ENCODE measurements around the gene ZNF324.
"Not testable (repeated sequence)": the region's sequence is repeated elsewhere in the genome, so short reads cannot be mapped to it uniquely, and the experiment has no call there.

ZNF324 gene

GRCh38 chr19:58466760-58467589 is at the start of gene ZNF324:
TSS of gene ZNF324 (plus strand) at chr19:58467080. CDS start at chr19:58469186, 2,106 bp downstream.
- peak; percentile 95 for DNase-seq (ENCODE audit: low read depth)

DNA sequence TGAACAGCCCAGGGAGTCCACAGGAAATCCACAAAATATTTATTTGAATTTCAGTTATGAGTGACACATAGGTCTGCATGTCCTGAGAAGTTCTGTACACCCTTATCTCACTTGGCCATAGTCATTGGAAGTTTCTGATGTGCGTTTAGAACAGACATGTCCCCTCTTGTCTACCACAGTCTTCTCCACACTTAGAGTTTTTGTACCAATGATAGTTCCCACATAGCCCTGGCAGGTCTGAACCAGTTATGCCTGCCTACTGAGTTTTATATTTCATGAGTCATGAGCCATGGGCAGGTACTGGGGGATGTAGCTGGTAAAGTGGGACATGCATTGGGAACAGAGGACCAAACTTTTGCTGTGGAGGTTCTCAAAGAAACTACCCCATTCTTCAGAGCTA is 38.3 kb upstream of the ZNF324 start:
- no peak for DNase-seq (ENCODE audit: low read depth)

- DNase-seq (ENCODE audit: low read depth): no peak
Observed at GRCh38 chr19:58429745-58430144, 37.1 kb upstream of the ZNF324 start.

GRCh38 chr19:58434217-58434616 is 32.7 kb upstream of the ZNF324 start:
- no peak for DNase-seq (ENCODE audit: low read depth)

- peak; percentile 98 for DNase-seq (ENCODE audit: low read depth)
Observed at GRCh38 chr19:58439576-58440554, 27.0 kb upstream of the ZNF324 start, which contains the start of gene ZNF132. TSS of gene ZNF132 (minus strand) at chr19:58440153. CDS start at chr19:58439821, 332 bp downstream.

DNA sequence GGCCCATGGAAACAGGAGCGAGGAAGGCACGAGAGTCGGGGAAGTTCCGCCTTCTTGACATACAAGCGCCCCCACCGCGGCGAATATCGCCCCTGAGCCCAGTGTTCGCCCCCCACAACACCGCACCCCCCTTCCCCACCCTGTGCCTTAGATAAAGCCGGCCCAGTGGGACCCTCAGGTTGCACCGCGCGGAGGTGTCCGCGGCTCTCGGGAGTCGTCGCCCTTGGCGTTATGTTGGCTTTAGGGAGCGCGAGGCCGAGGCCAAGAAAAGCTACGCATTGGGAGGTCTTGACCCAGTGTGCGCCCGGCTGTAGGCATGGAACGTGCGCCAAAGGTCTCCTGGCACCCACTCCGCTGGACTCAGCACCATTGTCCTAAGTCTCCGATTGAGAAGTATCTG is 26.3 kb upstream of the ZNF324 start:
- no peak for DNase-seq (ENCODE audit: low read depth)

DNA sequence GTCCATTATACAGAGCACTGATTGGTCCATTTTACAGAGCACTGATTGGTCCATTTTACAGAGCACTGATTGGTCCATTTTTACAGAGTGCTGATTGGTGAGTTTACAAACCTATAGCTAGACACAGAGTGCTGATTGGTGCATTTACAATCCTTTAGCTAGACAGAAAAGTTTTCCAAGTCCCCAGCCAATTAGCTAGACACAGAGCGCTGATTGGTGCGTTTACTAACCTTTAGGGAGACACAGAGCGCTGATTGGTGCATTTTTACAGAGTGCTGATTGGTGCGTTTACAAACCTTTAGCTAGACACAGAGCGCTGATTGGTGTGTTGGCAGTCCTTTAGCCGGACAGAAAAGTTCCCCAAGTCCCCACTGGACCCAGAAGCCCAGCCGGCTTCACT is 23.9 kb upstream of the ZNF324 start:
- DNase-seq (ENCODE audit: low read depth): not testable (repeated sequence)

- not testable (repeated sequence) for DNase-seq (ENCODE audit: low read depth)
Observed at GRCh38 chr19:58448860-58449259, 18.0 kb upstream of the ZNF324 start.

DNA sequence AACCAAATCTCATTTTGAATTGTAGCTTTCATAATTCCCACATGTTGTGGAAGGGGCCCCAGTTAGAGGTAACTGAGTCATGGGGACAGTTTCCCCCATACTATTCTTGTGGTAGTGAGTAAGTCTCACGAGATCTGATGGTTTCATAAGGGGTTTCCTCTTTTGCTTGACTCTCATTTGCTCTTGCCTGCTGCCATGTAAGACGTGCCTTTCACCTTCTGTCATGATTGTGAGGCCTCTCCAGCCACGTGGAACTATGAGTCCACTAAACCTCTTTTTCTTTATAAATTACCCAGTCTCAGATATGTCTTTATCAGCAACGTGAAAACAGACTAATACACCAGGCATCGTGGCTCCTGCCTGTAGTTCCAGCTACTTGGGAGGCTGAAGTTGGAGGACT is 16.9 kb upstream of the ZNF324 start:
- not testable (repeated sequence) for DNase-seq (ENCODE audit: low read depth)

DNA sequence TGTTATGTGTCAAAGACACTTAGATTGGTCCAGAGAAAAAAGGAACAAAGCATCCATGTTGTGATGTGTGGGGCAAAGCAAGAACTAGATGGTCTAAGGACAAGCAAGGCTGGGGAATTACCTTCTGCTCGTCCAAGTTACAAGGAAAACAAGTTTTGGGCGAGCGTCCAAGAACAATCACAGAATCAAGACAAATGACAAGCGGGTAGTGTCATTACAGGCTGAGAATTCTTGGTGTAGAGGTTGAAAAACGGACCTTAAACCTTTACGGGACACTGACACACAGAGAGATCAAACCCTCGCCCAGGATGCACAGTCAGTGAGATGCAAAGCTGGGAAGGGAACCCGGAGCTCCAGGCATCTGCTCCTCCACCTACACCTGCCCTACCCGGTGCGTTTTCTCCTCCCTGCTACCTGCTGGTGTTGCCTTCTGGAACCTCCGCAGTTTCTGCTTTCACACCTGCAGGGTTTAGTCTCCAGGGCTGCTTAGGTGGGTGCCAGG is 16.0 kb upstream of the ZNF324 start:
- DNase-seq (ENCODE audit: low read depth): no peak

DNA sequence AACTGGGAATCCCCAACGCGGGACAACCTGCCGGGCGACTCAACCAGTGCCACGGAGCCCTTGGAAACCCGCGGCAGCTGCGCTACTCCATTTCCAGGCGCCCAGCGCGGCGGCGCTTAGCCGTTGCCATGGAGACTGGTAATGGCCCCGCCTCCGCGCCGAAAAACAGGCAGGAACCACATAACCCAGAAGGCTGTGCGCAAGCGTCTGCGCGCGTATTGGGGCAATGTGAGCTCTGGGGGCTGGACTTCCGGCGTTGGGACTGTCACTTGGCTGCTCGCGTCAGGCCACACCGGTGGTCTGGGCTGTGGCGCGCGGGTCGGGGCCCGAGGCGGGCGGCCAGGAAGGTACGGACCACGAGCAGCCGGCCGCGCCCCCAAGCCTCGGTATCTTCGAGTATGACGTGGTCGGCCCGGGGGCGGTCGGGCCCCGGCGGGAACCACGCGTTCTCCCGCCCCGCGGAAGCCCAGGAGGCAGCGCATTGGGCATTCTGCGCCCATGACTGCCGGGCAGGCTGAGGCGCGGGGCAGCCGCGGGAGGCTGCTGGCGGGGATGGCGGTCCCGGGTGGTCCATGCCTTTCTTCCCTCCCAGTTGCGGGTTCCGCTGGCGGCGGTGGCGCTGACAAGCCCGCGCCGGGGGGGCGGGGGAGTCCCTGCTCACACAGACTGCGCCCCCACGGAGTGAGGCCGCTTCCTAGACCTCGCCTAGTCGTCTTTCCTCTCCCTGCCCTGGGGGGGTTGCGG is 15.3 kb upstream of the ZNF324 start, which contains the start of gene ZNF324B:
Gene ZNF324B (plus strand): TSS at position 265 of the 744 bp plus-strand sequence. CDS start 2,080 bp downstream, outside the sequence.
- peak; percentile 97 for DNase-seq (ENCODE audit: low read depth)

DNA sequence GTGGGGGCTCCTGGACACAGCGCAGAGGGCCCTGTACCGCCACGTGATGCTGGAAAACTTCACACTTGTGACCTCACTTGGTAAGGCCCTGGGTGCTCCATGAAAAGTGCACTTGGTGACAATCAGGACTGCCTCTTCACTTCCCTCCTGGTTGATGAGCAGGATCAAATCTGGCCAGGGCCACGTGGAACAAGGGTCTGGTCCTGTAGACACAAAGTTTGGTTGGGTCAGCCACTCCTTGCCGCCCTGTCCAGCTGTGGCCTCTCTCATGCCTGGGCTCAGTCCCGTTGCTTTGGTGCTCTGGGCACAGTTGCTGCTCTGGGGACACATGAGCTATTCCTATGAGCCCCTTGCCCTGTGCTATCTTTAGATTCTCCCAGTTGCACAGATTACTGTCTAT is 13.1 kb upstream of the ZNF324 start:
- no peak for DNase-seq (ENCODE audit: low read depth)

- no peak for DNase-seq (ENCODE audit: low read depth)
Observed at GRCh38 chr19:58455306-58455705, 11.6 kb upstream of the ZNF324 start.

- DNase-seq (ENCODE audit: low read depth): no peak
Observed at GRCh38 chr19:58456111-58456510, 10.8 kb upstream of the ZNF324 start.

- no peak for DNase-seq (ENCODE audit: low read depth)
Observed at GRCh38 chr19:58460039-58460438, 6.8 kb upstream of the ZNF324 start.

DNA sequence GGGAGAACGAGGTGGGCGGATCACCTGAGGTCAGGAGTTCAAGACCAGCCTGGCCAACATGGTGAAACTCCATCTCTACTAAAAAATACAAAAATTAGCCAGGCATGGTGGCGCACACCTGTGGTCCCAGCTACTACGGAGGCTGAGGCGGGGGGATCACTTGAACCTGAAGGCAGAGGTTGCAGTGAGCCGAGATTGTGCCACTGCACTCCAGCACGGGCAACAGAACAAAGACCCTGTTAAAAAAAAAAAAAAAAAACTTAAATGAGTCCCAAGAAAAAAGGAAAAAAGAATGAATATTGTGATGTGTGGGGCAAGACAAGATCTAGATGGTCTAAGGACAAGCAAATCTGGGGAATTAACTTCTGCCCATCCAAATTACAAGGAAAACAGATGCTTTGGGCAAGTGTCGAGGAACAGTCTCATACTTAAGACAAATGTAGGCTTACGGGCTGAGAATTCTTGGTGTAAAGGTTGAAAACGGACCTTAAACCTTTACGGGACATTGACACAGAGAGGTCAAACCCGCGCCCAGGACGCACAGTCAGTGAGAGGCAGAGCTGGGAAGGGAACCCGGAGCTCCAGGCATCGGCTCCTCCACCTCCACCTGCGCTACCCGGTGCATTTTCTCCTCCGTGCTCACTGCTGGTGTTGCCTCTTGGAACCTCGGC is 656 bp upstream of the ZNF324 start:
- DNase-seq (ENCODE audit: low read depth): no peak

DNA sequence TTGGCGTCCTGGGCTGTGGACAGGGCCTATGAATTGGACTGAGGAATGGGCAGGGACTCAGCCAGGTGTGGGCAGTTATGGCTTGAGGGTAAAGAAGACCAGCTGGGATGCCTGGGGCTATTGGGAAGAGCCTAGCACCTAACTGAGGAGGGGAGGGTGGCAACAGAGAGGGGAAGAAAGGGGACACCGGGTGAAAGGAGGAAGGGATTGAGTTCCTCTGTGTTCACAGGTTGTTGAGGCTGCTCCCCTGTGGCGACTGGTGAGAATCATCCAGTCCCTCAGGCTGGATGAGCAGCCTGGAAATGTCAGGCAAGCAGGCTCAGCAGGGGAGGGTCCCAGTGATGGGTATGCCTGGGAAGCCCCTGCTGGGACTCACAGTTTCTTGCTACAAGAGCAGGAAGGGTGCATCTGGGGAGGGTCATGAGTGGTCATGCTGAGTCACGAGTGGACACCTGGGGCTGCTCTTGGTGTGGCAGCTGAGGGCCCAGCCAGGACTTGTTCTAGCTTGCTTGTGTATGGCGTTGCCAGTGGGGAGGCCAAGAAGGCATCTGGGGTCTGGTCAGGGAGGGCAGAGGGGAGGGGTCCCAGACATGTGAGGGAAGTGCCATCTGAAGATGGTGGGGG is 1.4 kb downstream of the ZNF324 start:
- no peak for DNase-seq (ENCODE audit: low read depth)

- DNase-seq (ENCODE audit: low read depth): no peak
Observed at GRCh38 chr19:58469241-58470013, 2.5 kb downstream of the ZNF324 start.

DNA sequence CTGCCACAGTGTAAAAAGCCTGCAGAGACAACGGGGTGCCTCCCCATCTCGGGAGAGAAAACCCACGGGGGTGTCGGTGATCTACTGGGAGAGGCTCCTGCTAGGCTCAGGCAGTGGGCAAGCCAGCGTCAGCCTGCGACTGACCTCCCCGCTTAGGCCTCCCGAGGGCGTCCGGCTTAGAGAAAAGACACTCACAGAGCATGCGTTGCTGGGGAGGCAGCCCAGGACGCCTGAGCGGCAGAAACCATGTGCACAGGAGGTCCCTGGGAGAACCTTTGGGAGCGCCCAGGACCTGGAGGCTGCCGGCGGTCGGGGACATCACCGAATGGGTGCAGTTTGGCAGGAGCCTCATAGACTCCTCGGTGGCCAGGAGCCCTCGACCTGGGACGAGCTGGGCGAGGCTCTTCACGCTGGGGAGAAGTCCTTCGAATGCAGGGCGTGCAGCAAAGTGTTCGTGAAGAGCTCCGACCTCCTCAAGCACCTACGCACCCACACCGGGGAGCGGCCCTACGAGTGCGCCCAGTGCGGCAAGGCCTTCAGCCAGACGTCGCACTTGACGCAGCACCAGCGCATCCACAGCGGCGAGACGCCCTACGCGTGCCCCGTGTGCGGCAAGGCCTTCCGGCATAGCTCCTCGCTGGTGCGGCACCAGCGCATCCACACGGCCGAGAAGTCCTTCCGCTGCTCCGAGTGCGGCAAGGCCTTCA is 4.1 kb downstream of the ZNF324 start:
- not testable (repeated sequence) for DNase-seq (ENCODE audit: low read depth)

Measured in CMK (cell line).